ENCODE results near the gene NDUFV3. TPM values are rescaled to one million over a fixed set of nuclear protein-coding genes. Genes with fewer than 3 reads are reported as not detected.
"Not testable (repeated sequence)": the region's sequence is repeated elsewhere in the genome, so short reads cannot be mapped to it uniquely, and the experiment has no call there.

The NDUFV3 gene
- polyA plus RNA-seq (ENCODE audit: insufficient read depth in 1 of 5, insufficient read length in 5 of 5, low replicate concordance in 1 of 5), result 10 to 100 TPM; 35.6 to 43.6 (median 37.6) TPM
- long read RNA-seq, donor 1, full-length matches to known transcripts, result 20 of 64 reads
- long read RNA-seq, donor 1, partial matches to known transcripts, result 44 of 64 reads
- long read RNA-seq, donor 1, other reads (novel, unspliced or antisense), result 0 of 64 reads
- long read RNA-seq, donor 2, full-length matches to known transcripts, result 8 of 8 reads
- long read RNA-seq, donor 2, partial matches to known transcripts, result 0 of 8 reads
- long read RNA-seq, donor 2, other reads (novel, unspliced or antisense), result 0 of 8 reads
- long read RNA-seq, donor 3, full-length matches to known transcripts, result 10 of 16 reads
- long read RNA-seq, donor 3, partial matches to known transcripts, result 6 of 16 reads
- long read RNA-seq, donor 3, other reads (novel, unspliced or antisense), result 0 of 16 reads
- long read RNA-seq, donor 4, full-length matches to known transcripts, result 5 of 13 reads
- long read RNA-seq, donor 4, partial matches to known transcripts, result 8 of 13 reads
- long read RNA-seq, donor 4, other reads (novel, unspliced or antisense), result 0 of 13 reads
- long read RNA-seq, donor 5, full-length matches to known transcripts, result 23 of 63 reads
- long read RNA-seq, donor 5, partial matches to known transcripts, result 40 of 63 reads
- long read RNA-seq, donor 5, other reads (novel, unspliced or antisense), result 0 of 63 reads
- long read RNA-seq, donor 6, full-length matches to known transcripts, result 22 of 42 reads
- long read RNA-seq, donor 6, partial matches to known transcripts, result 20 of 42 reads
- long read RNA-seq, donor 6, other reads (novel, unspliced or antisense), result 0 of 42 reads
- long read RNA-seq, donor 7, full-length matches to known transcripts, result 10 of 15 reads
- long read RNA-seq, donor 7, partial matches to known transcripts, result 5 of 15 reads
- long read RNA-seq, donor 7, other reads (novel, unspliced or antisense), result 0 of 15 reads
- long read RNA-seq, donor 8, full-length matches to known transcripts, result 8 of 8 reads
- long read RNA-seq, donor 8, partial matches to known transcripts, result 0 of 8 reads
- long read RNA-seq, donor 8, other reads (novel, unspliced or antisense), result 0 of 8 reads

DNA sequence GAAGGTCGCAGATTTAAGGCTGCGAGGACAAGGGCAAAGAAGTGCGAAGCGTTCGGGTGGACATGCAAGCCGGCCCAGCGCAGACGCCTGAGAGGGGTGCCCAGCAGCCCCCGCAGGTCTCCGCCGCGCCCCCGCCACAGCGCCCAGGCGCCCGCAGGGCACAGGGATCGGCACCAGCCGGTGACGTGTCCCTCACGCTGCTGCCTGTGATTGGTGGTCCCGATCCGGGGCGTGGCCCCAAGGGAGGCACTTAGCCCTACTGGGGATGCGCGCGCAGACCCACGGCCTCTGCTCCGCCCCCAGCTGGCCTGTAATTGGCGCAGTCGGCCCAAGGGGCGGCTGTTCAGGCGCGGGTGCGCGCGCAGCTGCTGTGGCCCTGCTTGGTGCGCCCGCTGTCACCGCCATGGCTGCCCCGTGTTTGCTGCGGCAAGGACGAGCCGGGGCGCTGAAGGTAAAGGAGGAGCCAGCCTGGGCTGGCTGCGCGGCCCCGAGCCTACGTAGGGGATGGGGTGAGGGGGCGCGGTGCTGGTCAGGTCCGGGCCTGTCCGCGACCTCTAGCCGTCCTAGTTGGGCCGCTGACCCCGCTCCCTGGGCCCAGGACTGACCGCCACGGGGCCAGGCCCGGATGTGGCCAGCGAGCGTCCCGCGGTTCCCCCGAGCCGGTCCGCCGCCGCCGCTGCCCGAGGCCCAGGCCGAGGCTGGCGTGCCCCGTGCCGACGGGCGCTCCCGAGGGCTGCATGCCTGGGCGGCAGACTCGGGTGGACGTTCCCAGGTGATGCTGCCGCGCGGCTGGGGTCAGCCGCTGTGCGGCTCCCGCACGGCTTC, at the start of gene NDUFV3:
TSS of gene NDUFV3 (plus strand) at position 379 of the 825 bp plus-strand sequence. CDS start at position 404, 25 bp downstream.
- peak; percentile 99 for DNase-seq

DNA sequence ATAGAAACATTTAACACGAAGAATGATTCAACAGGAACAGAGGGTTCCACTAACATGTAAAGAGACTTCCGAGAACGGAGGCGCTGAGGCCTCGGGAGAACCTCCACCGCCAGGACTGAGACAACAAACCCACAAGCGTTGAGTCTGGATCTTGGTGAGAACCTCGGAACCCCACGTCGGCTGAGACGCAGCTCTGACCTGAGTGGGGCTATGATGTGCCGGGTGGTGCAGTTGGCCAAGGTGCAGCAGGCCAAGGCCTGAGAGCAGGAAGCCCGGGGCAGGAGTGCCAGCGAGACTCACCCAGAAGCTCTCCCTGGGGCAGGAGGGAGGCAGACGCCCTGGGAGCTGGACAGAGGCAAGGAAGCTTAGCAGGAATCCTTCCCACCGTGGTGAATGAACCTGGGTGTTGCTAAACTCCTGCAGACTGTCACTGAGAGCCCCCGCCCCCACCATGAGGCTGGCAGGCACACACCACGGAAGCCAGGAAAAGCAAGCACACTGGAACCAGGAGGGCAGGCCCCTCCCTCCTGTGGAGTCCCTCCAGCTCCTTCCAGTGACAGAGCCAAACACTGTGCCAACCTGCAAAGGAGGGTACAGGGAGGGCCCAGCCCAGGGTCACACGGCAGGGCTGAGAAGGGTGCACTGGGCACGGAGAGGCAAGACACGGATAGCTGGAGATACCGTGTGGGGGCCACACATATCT, 48.5 kb upstream of the NDUFV3 start:
- DNase-seq, result no peak

DNA sequence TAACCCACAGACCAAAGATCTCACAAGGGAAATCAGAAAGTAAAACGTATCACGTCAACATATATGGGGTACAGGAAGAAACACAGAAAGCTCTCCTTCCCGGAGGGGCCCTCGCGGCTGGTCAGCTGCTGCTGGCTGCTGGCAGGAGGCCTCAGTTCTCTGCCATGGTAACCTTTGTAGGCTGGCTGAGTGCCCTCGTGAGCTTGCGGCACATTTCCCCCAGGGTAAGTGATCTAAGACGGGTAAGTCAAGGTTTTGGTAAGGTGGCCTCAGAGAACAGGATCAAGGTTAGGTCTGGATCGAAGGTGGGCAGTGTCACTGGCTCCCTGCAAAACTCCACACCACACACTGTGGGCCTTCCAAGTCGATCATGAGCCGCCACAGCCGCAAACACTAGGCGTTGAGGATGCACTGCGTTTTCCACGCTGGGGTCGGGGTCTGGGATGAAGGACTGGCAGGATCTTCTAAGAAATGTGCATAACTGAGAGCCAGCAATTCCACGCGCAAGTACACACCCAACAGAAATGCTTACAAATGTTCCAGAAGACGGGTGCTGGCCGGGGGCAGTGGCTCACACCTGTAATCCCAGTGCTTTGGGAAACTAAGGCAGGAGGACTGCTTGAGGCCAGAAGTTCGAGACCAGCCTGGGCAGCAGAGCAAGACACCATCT, 47.7 kb upstream of the NDUFV3 start:
- no peak for DNase-seq

DNA sequence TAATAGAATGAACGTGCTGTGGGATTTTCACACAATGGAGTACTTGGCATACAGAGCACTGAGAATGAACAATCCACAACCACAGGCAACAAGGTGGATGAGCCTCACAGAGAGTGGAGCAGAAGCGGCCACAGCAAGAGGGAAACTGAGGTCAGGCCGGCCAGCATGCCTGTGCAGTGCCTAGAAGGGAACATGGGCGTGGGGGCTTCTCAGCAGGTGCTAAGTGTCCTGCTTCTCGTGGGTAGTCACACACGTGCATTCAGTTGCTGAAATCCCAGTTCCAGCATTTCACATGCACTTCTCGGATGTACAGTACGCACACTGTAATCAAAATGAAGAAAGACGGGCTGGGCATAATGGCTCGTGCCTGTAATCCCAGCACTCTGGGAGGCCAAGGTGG, 46.9 kb upstream of the NDUFV3 start:
- no peak for DNase-seq

DNA sequence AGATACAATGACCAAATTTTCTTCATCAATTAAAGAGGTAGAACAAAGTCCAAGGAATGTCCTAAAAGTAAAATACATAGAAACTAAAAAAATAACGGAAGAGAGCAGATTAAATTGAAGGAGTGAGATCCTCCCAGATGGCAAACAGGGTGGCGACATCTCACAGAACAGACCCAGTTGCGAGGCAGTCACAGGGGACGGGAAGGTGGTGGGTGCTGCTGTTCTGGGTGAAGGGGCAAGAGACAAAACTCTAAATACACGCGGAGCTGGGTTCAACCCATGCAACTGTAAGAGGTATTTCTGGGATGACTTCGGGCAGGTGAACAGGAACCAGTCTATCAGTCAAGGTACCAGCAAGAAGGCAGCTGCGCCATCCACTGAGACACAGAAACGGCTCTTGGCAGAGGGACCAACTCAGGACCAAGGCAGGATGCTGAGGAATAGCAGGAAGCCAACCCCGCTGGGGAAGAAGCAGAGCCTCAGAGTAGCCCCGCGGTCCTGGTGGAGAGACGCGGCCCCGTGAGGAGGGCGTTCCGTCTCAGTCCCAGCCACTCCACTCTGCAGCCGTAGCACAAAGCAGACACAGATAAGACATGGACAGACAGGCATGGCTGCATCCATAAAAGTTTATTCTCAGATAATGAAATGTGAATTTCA, 45.9 kb upstream of the NDUFV3 start:
- no peak for DNase-seq

DNA sequence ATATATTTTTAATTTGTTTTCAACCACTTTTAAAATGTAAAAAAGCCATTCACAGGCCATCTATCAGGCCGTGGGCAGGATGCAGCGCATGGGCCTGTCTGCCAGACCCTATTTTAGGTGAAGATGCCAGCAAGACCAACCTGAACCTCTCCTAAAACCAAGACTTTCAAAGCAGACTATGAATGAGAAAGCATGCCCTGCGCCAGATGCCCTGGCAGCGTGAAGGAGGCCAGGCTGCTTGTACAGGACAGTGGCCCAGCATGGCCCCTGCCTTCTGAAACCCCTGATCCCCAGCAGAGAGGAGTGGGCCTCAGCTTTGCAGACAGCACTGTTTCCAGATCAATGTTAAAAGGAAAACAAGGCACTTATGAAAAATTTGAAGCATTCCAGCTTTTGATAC, 45.4 kb upstream of the NDUFV3 start:
- no peak for DNase-seq

DNA sequence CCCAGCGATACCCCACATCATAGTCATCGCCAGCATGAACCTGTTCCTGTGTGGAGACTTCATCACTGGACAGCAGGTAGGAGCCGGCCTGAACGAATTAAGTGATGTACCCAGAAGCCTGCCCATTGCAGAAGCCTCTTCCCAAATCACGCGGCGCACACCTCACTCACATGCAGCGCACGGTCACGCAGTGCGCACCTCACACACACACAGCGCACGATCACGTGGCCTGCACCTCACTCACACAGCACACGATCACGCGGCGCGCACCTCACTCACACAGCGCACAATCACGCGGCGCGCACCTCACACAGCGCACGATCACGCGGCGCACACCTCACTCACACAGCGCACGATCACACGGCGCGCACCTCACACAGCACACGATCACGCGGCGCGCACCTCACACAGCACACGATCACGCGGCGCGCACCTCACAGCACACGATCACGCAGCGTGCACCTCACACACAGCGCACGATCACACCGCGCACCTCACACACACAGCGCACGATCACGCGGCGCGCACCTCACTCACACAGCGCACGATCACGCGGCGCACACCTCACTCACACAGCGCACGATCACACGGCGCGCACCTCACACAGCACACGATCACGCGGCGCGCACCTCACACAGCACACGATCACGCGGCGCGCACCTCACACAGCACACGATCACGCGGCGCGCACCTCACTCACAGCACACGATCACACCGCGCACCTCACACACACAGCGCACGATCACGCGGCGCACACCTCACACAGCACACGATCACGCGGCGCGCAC, 44.8 kb upstream of the NDUFV3 start:
- not testable (repeated sequence) for DNase-seq

DNA sequence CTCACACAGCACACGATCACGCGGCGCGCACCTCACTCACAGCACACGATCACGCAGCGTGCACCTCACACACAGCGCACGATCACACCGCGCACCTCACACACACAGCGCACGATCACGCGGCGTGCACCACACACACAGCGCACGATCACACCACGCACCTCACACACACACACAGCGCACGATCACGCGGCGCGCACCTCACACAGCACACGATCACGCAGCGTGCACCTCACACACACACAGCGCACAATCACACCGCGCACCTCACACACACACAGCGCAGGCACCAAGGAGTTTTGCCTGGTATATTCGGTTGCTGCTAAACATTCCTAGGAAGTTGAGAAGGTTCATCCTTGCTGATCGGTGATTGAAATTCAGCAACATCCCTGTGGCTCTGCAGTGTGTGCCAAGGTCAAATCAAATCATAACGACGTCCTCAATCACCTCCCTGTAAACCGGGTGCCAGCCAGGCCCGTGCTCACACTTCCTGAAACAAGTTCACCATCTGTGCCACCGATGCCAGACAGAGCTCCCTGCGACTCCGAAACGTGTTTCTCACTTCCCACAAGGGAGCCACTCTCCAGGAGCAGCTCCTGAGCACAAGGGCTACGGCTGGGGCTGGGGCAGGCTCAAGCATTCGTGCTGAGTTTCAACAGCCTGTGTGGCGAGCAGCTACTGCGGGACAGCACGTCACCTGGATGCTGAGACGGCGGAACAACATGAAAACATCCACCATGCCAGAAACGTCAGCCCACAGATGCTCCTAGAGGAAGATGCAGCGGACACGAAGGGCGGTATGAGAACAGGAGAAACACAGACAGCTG, 44.0 kb upstream of the NDUFV3 start:
- DNase-seq, result no peak

DNA sequence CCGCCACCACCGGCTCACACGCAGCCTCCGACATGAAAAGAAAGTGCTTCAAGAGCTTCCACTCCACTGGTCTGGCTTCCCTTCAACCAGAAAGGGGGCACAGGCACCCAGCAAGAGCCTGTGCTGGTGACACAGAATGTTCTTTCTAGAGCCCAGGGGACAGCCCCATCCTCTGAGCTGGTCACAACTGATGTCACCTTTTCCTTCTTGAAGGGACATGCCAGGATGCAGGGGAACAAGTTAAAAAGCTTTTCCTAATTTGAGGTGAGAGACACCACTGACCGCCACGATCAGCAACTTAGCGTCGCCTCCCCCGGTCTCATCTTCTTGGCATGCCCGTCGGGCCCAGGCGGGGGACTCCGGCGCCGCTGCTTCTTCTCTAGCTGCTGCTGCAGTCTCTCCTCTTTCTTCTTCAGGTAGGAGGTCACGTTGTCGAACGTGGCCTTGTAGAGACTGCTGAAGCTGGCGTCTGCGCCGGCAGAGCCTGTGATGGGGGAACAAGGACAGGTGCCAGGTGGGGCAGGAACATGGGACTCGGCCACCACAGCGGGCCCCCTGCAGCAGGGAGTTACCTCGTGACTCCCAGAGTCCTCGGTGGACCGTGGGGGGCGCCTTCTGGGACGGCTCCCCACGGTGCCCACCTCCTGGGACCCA, 43.2 kb upstream of the NDUFV3 start:
- DNase-seq, result no peak

DNA sequence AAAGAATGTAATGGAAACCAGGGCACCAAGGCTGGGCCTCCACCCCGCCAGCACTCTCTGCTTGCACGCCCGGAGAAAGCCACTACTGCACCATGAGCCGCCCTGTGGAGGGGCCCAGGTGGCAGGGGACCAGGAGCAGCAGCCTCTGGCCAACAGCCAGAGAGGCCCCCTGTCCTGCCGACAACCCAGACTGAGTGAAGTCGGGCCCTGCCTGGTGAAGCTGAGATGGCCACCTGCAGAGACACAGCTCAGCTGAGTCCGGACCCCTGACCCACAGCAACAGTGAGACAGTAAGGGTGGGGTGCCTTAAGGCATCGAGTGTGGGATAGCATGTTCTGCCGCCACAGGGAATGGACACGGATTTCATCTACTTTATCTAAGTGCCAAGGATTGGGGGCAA, 42.6 kb upstream of the NDUFV3 start:
- no peak for DNase-seq

DNA sequence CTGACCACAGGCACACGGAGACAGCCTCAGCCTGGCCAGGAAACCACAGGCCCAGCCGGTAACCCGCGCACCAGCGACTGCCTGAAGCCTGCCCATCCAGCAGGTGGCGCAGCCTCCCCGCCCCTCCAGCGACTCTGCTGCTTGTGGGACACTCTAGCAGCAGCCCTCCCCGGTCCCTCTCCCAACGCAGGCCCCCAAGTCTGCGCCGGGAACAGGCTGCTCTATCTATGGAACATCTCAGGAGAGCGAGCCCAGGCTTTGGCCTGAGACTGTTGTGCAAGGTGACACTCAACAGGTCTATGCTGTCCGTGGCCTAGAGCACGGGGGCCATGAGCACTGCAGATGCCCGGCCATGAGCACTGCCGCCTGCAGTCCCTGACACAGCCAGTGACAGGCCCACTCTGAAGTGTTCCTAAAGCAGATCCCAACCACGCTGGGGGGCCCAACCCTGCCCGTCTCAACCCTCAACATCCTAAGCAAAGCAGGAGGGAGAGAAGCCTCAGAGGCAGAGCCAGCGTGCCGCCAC, 42.2 kb upstream of the NDUFV3 start:
- no peak for DNase-seq

DNA sequence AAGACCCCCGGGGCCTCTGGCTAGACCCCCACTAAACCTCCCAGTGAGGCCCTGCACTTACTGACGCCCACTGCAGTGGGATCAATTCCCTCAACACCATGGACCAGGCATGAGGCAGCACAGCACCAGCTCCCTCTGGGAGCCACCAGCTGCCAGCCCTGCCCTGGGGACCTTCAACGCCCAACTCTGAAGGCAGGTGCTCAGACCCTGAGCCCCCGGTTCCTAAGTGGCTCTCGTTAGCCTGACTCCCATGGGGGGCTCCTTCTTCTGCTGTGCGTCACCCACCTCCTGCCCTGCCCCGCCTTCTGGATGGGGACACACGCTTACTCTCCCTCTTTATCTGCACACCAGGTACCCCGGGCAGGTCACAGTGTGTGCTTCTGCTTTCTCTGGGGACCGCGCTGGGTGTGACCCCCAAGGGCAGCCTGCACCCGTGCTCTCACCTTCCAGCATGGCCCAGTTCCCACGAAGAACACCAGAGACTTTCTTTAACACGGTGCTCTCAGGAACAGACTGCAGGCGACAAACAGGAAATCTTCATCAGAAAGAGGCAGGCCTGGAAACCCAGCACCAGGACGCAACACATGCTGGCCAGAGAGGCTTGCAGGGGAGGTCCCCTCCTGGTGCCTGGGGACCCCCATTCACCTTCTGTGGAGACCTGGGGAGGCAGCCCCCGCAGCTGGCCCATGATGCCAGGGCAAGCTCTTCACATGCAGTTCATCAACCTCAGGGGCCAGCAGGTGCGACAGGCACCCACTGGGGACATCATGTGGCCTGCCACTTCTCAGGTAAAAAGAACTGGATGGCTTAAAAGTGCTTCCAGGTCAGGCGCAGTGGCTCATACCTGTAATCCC, 41.1 kb upstream of the NDUFV3 start:
- no peak for DNase-seq

DNA sequence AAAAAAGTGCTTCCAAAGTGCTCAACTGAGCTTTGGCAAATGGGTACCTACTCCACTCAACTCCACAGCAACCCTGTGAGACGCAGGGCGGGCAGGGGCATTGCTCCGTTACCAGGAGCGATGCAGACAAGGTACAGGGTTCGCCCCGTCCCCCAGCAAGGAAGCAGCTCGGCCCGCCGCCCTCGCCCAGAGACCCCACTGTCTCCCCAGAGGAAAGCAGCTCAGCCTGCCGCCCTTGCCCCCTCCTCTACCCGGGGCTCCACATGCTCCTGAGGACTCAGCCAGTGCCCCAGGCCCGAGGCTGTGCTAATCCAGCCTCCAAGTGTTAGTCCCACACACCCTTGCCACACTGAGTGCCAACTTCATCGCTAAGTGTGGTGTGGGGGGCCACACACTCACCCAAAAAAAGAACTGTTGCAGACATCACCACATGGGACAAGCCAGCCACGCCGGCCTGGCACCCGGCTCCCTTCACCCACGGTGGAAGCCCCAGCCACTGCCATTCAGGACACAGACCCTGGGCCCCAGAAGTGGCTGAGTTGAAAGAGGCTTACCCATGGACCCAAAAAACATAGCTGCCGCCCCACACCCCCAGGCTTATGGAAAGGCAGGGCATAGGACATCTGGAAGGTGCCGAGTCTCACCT, 40.1 kb upstream of the NDUFV3 start:
- no peak for DNase-seq

DNA sequence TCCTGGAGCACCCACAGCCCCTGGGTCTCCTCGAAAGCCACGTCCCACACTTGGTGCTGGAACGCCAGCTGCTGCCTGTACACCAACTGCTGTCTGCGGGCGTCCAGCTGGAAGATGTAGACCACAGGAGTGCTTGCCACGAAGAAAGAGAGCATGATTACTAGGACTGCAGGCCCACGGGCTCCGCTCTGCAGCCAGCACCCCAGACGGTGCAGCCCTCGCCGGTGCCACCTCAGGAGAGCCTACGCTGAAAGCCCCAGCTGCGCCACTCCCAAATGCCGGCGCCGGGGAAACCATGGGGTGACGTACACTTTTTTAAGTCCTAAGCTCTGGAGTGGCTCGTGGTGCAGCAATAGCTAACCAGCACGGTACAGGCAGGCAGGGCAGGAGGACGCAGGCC, 39.5 kb upstream of the NDUFV3 start:
- DNase-seq, result no peak

DNA sequence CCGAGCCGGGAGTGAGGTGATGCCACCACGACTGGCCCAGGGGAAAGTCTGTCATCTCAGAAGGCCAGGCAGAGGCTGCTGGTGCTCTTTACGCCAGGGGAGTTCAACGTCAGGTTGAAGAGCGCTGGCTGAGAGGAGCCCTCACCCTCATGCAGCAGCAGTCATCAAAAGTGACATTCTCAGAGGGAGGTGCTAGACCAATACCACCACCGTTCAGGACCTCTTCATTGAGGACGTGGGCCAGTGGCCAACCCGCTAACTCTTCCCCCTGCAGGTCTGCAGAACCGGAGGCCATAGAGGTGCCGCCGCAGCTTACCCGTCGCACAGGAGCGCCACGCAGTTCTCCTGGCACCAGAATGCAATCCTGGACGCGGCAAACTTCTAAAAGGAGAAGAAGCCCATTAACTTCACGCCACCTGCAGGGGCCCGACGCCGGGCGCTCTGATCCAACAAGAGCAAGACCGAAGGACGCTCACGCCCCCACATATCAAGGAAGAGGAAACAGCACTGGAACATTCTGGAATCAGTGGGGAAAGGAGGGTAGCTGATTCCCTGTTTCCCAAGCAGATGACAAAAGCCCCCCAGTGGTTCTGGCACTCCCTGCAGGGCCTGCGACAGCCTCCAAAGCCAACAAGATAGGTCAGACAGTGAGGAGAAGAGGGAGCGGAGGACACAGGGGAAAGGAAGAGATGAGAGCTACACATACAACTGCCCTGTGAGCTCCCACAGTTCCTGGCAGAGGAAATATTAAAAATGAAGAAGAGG, 38.7 kb upstream of the NDUFV3 start:
- no peak for DNase-seq
